ENCODE data around the gene XRCC4. TPM values are rescaled to one million over a fixed set of nuclear protein-coding genes. Genes with fewer than 3 reads are reported as not detected.

Gene XRCC4
- total and polyA plus RNA-seq, 2 of the 13 experiments (the other 11 are each of a cell fraction or from before 2014, with no cell fraction given), result 2.8 to 12.6 TPM

- Histone ChIP-seq H3K27ac (ENCODE audit: extremely low read length, insufficient read depth, low read length) (no peak overlapping the region), H3K36me3 (replicated peaks in 1 of 2; ENCODE audit: control insufficient read depth in 1 of 2, insufficient read depth in 2 of 2, low read length in 2 of 2) (no peaks in the 10 kb centered on the region), H3K79me2 (ENCODE audit: insufficient read depth, low read length) (no peaks in the 10 kb centered on the region), H3K4me2 (ENCODE audit: low read depth, low read length) (no peak overlapping the region), H3K4me1 (ENCODE audit: insufficient read depth, low read length) (no peaks in the 10 kb centered on the region), H2AFZ (ENCODE audit: low read length) (no peak overlapping the region), H3K4me3 (replicated peaks in 1 of 3; ENCODE audit: insufficient read depth in 1 of 3, low read depth in 2 of 3, low read length in 3 of 3) (no peak overlapping the region), H3K9me3 (ENCODE audit: low read length) (no peaks in the 10 kb centered on the region), H4K20me1 (ENCODE audit: insufficient read depth, low read length) (no peaks in the 10 kb centered on the region), H3K27me3 (ENCODE audit: control insufficient read depth in 1 of 2, insufficient read depth in 2 of 2, low read length in 2 of 2) (no peaks in the 10 kb centered on the region), H3K9ac (ENCODE audit: insufficient read depth, low read depth, low read length) (no peak overlapping the region)
- no TSS peak for BruUV-seq (replicated peaks)
- ChIA-PET POLR2A (no interaction called here), CTCF (ENCODE audit: low intra/inter-chr PET ratio, low total read pairs) (no interaction called here)
- no peak for DNase-seq (ENCODE audit: low spot score)
- ATAC-seq, result no peak
- intact Hi-C loops (cut with micrococcal nuclease; ENCODE audit: unreplicated experiment) (no loop called here), in situ Hi-C loops (cut with HindIII; ENCODE audit: extremely low pct_ligation_motif_present, low pct_unique_long_range_greater_than_20kb) (no loop called here)
- no peak for FAIRE-seq
- TF ChIP-seq KDM5A (IDR thresholded peaks at IDR 0.05; ENCODE audit: borderline replicate concordance, low read length) (no peak), RCOR2 (CRISPR knock-in tag; IDR thresholded peaks at IDR 0.05) (no peak), PRDM15 (CRISPR knock-in tag; IDR thresholded peaks at IDR 0.05) (no peak), REPIN1 (CRISPR knock-in tag; IDR thresholded peaks at IDR 0.05; ENCODE audit: borderline replicate concordance, low read depth) (no peak), KAT2B (IDR thresholded peaks at IDR 0.05; ENCODE audit: borderline replicate concordance, low read depth, low read length) (no peak), GLMP (CRISPR knock-in tag; IDR thresholded peaks at IDR 0.05; ENCODE audit: borderline replicate concordance) (no peak), ZBTB44 (CRISPR knock-in tag; IDR thresholded peaks at IDR 0.05) (no peak), GATA4 (IDR thresholded peaks at IDR 0.05; ENCODE audit: borderline replicate concordance, low read depth) (no peak), ISX (CRISPR knock-in tag; conservative IDR thresholded peaks at IDR 0.05) (no peak)
Measured at GRCh38 chr5:83219077-83219476, 141.7 kb downstream of the XRCC4 start.
